Ishikawa (cell line): ENCODE measurements around the gene BTNL9.

Experiments
- CEBPB ChIP-seq: IDR thresholded peaks from 2 replicates; pipeline ENCODE4 v1.6.1; 2012
- CREB1 ChIP-seq: IDR thresholded peaks from 2 replicates; pipeline ENCODE4 v1.6.1; 2012; ENCODE audit warnings: low read depth
- EGR1 ChIP-seq: IDR thresholded peaks from 2 replicates; pipeline ENCODE4 v1.6.1; 2012
- EP300 ChIP-seq: IDR thresholded peaks from 2 replicates; pipeline ENCODE4 v1.6.1; 2012; ENCODE audit warnings: borderline replicate concordance
- FOXM1 ChIP-seq: IDR thresholded peaks from 2 replicates; pipeline ENCODE4 v1.6.1; 2012; ENCODE audit warnings: low read depth, borderline replicate concordance
- MAX ChIP-seq: IDR thresholded peaks from 2 replicates; pipeline ENCODE4 v1.6.1; 2012
- NFIC ChIP-seq: IDR thresholded peaks from 2 replicates; pipeline ENCODE4 v1.6.1; 2012
- RAD21 ChIP-seq: IDR thresholded peaks from 2 replicates; pipeline ENCODE4 v1.6.1; 2012; ENCODE audit warnings: low read depth
- REST ChIP-seq: IDR thresholded peaks from 2 replicates; pipeline ENCODE4 v1.6.1; 2012; ENCODE audit warnings: low read depth, mild to moderate bottlenecking
- TAF1 ChIP-seq: IDR thresholded peaks from 2 replicates; pipeline ENCODE4 v1.6.1; 2012; ENCODE audit warnings: low read depth, mild to moderate bottlenecking
- TCF12 ChIP-seq: IDR thresholded peaks from 2 replicates; pipeline ENCODE4 v1.6.1; 2012; ENCODE audit warnings: low read depth
- TEAD4 ChIP-seq: IDR thresholded peaks from 2 replicates; pipeline ENCODE4 v1.6.1; 2012
- USF1 ChIP-seq: IDR thresholded peaks from 2 replicates; pipeline ENCODE4 v1.6.1; 2012
- YY1 ChIP-seq: IDR thresholded peaks from 2 replicates; pipeline ENCODE4 v1.6.1; 2012; ENCODE audit warnings: low read depth
- ZBTB7A ChIP-seq: IDR thresholded peaks from 2 replicates; pipeline ENCODE4 v1.6.1; 2012; ENCODE audit warnings: low read depth

The BTNL9 gene

GRCh38 chr5:181056431-181056830 lies 16.4 kb downstream of the BTNL9 start:
- TF ChIP-seq YY1 (no peak), ZBTB7A (no peak), EGR1 (no peak), TAF1 (no peak)

GRCh38 chr5:181058321-181058720 lies 18.3 kb downstream of the BTNL9 start:
- TF ChIP-seq CREB1 (no peak), RAD21 (no peak), ZBTB7A (no peak), EGR1 (no peak), MAX (no peak), NFIC (no peak), YY1 (no peak), TAF1 (no peak), TEAD4 (no peak), FOXM1 (no peak)

- TF ChIP-seq ZBTB7A (no peak), TEAD4 (no peak), FOXM1 (no peak), YY1 (no peak), EGR1 (no peak), MAX (no peak), NFIC (no peak), CEBPB (no peak), CREB1 (no peak), RAD21 (no peak), TAF1 (no peak), EP300 (no peak)
Measured at GRCh38 chr5:181058786-181059296, 18.8 kb downstream of the BTNL9 start.

GRCh38 chr5:181059297-181060230 lies 19.5 kb downstream of the BTNL9 start:
- TF ChIP-seq CEBPB = no peak
- TF ChIP-seq TCF12 = no peak
- no peak for TF ChIP-seq CREB1
- TF ChIP-seq TEAD4 = no peak
- TF ChIP-seq EP300 = no peak
- no peak for TF ChIP-seq FOXM1
- TF ChIP-seq EGR1 = no peak
- TF ChIP-seq ZBTB7A = no peak
- no peak for TF ChIP-seq RAD21
- no peak for TF ChIP-seq MAX
- TF ChIP-seq YY1 = no peak
- TF ChIP-seq NFIC = no peak

- TF ChIP-seq TAF1 (no peak), USF1 (no peak), ZBTB7A (no peak), NFIC (no peak), YY1 (no peak), RAD21 (no peak)
Measured at GRCh38 chr5:181060231-181060590, 20.1 kb downstream of the BTNL9 start.

- no peak for TF ChIP-seq MAX
- no peak for TF ChIP-seq USF1
- no peak for TF ChIP-seq TAF1
- no peak for TF ChIP-seq RAD21
- TF ChIP-seq TEAD4 = no peak
- no peak for TF ChIP-seq ZBTB7A
- TF ChIP-seq CREB1 = no peak
- no peak for TF ChIP-seq EGR1
- no peak for TF ChIP-seq YY1
- TF ChIP-seq CEBPB = no peak
- TF ChIP-seq TCF12 = no peak
- no peak for TF ChIP-seq EP300
- no peak for TF ChIP-seq FOXM1
- TF ChIP-seq REST = no peak
- TF ChIP-seq NFIC = no peak
Measured at GRCh38 chr5:181060924-181061323, 20.9 kb downstream of the BTNL9 start.

- TF ChIP-seq ZBTB7A = no peak
Measured at GRCh38 chr5:181061645-181062044, 21.6 kb downstream of the BTNL9 start.
